GM23248 (cell line): ENCODE measurements around the gene ASIC5. TPM values are rescaled to one million over a fixed set of nuclear protein-coding genes. Genes with fewer than 3 reads are reported as not detected.
"Not testable (repeated sequence)": the region's sequence is repeated elsewhere in the genome, so short reads cannot be mapped to it uniquely, and the experiment has no call there.

Source experiments
- DNase-seq: peaks from one replicate; pipeline ENCODE4 v3.0.0-alpha.2; 2015
- H2AFZ ChIP-seq: fragments of 200-600 bp; sonication (generic); 2 replicates; pipeline ENCODE4 v1.6.1; 2016; ENCODE audit warnings: antibody characterized with exemption
- H3F3A ChIP-seq: fragments of 200-600 bp; sonication (generic); 2 replicates; pipeline ENCODE4 v1.6.1; 2016; ENCODE audit warnings: mild to moderate bottlenecking, antibody characterized with exemption, mixed run types; ENCODE audit not compliant: insufficient read depth
- H3K27ac ChIP-seq: fragments of 200-600 bp; sonication (generic); 2 replicates; pipeline ENCODE4 v1.5.1; 2016; ENCODE audit warnings: mild to moderate bottlenecking
- H3K27me3 ChIP-seq: fragments of 200-600 bp; sonication (generic); replicated peaks from 2 replicates; pipeline ENCODE4 v1.6.1; 2016; ENCODE audit warnings: mild to moderate bottlenecking; ENCODE audit not compliant: insufficient read depth
- H3K36me3 ChIP-seq: fragments of 200-600 bp; sonication (generic); 2 replicates; pipeline ENCODE4 v1.6.1; 2016; ENCODE audit warnings: low read depth, mild to moderate bottlenecking
- H3K4me1 ChIP-seq: fragments of 200-600 bp; sonication (generic); 2 replicates; pipeline ENCODE4 v1.6.1; 2016; ENCODE audit warnings: mild to moderate bottlenecking; ENCODE audit not compliant: insufficient read depth
- H3K4me2 ChIP-seq: fragments of 200-600 bp; sonication (generic); one replicate; pipeline ENCODE4 v1.6.1; 2016; ENCODE audit warnings: mild to moderate bottlenecking; ENCODE audit not compliant: unreplicated experiment
- H3K4me3 ChIP-seq: fragments of 200-600 bp; sonication (generic); 2 replicates; pipeline ENCODE4 v1.5.1; 2016; ENCODE audit warnings: mild to moderate bottlenecking
- H3K79me2 ChIP-seq: fragments of 200-600 bp; sonication (generic); 2 replicates; pipeline ENCODE4 v1.6.1; 2016; ENCODE audit warnings: mild to moderate bottlenecking; ENCODE audit not compliant: insufficient read depth
- H3K9ac ChIP-seq: fragments of 200-600 bp; sonication (generic); 2 replicates; pipeline ENCODE4 v1.6.1; 2016; ENCODE audit warnings: mild to moderate bottlenecking
- H3K9me2 ChIP-seq: fragments of 200-600 bp; sonication (generic); 2 replicates; pipeline ENCODE4 v1.6.1; 2016; ENCODE audit warnings: mixed run types, mild to moderate bottlenecking, moderate library complexity; ENCODE audit not compliant: insufficient read depth
- H3K9me3 ChIP-seq: fragments of 200-600 bp; sonication (generic); one replicate; pipeline ENCODE4 v1.6.1; 2017; ENCODE audit warnings: low read depth
- H4K20me1 ChIP-seq: fragments of 200-600 bp; sonication (generic); 2 replicates; pipeline ENCODE4 v1.6.0; 2016; ENCODE audit not compliant: insufficient read depth
- EZH2 ChIP-seq: fragments of 200-600 bp; sonication (generic); IDR thresholded peaks from 2 replicates; pipeline ENCODE4 v1.6.1; 2018; ENCODE audit warnings: antibody characterized with exemption, mild to moderate bottlenecking; ENCODE audit not compliant: insufficient read depth, poor library complexity, severe bottlenecking
- EZH2phosphoT487 ChIP-seq: fragments of 200-600 bp; sonication (generic); IDR thresholded peaks from 2 replicates; pipeline ENCODE4 v1.6.1; 2018; ENCODE audit warnings: antibody characterized with exemption, moderate library complexity, mild to moderate bottlenecking, low read depth; ENCODE audit not compliant: insufficient read depth
- WGBS, 2 experiments: methylation state at CpG; one replicate each; pipeline ENCODE4 v1.1.6; 2015 to 2017; ENCODE audit warnings: low lambda C conversion rate in 2 of 2, low coverage in 1 of 2; ENCODE audit errors: missing lambda C conversion rate in 2 of 2; 5-methylcytosine and 5-hydroxymethylcytosine counted together
- in situ Hi-C: fragments of 300-500 bp; cut with MboI; formaldehyde crosslinking; loops from 2 replicates; pipeline ENCODE4 v1.15.0; 2020
- polyA plus RNA-seq: library from polyadenylated mRNA; unstranded; fragments of >200 nt; fragmentation: Nextera tagmentation; extraction: Ambion mirVana; gene quantifications from 2 replicates; pipeline ENCODE4 v1.2.1, GENCODE V29; 2016
- total RNA-seq: library from RNA; depleted of rRNA; stranded (reverse); fragments of >200 nt; shearing (Covaris generic); gene quantifications from 2 replicates; pipeline ENCODE4 v1.2.3, GENCODE V29; 2014

The ASIC5 gene
- total and polyA plus RNA-seq, 2 experiments from 2014 or later, result not detected

DNA sequence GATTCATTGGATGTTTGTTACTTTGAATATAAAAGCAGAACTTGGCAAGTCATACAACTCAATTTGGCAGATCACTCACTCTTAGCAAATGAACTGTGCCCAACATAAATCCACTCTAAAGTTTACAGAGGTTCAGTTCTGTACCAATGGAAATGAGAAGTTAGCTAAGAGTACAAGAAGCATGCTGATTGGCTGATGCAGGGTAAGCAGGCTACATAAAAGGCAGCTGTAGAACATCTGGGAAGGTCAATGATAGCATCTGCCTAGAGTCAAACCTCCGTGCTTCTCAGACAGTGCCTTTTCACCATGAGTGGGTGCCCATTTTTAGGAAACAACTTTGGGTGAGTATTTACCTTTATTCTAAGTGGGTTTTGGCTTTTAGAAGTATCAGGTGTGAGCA is 37.4 kb upstream of the ASIC5 start, which contains the start of gene TDO2:
TDO2 (plus strand) TSS at position 244 of the 400 bp plus-strand sequence; CDS start at position 307, 63 bp downstream.
- DNase-seq, result no peak

DNA sequence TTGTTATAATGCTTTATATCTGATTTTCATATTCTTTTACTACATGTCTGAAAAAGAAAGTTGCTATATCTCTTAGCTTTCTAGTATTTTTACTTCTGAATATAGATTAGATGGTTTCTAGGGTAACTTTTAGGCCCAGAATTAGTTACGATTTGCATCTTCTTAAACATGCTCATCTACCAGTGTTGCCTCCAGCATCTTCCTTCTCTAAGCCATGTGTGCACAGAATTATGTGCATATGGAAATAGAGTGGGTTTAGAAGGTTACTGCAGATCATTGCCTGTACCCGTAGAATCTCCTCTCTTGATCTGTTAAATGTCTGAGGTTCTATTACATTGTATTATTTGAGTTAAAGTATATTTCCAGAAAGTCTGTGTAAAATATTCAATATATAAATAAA is 34.9 kb upstream of the ASIC5 start:
- no peak overlapping the region for H2AFZ ChIP-seq
- H4K20me1 ChIP-seq, result no peaks in the 10 kb centered on the region
- no peak for DNase-seq
- H3K9me2 ChIP-seq, result no peaks in the 10 kb centered on the region
- H3F3A ChIP-seq, result no peaks in the 10 kb centered on the region
- peaks cover 20% of the 10 kb centered on the region for H3K27me3 ChIP-seq
- 89% methylated on average over 2 of the region's 2 CpGs for WGBS, 2 experiments
- in situ Hi-C loops, result no loop called here
- TF ChIP-seq EZH2phosphoT487, result no peak
- no peak for TF ChIP-seq EZH2
- H3K9ac ChIP-seq, result no peak overlapping the region
- no peaks in the 10 kb centered on the region for H3K9me3 ChIP-seq
- H3K4me2 ChIP-seq, result no peak overlapping the region
- no peak overlapping the region for H3K27ac ChIP-seq
- H3K4me3 ChIP-seq, result no peak overlapping the region
- no peaks in the 10 kb centered on the region for H3K79me2 ChIP-seq
- no peaks in the 10 kb centered on the region for H3K36me3 ChIP-seq
- H3K4me1 ChIP-seq, result 0 out of 2 replicates have a peak, but pooled peaks cover under 1% of the 10 kb centered on the region

More for the DNA sequence above, 37.4 kb upstream of the ASIC5 start, which contains the start of gene TDO2:
- Histone ChIP-seq H3K79me2 (no peaks in the 10 kb centered on the region), H3K4me1 (peaks cover 15% of the 10 kb centered on the region), H3K9me2 (no peaks in the 10 kb centered on the region), H2AFZ (no peak within 1 kb of the TSS), H3K27ac (no peak within 1 kb of the TSS), H4K20me1 (no peaks in the 10 kb centered on the region), H3K27me3 (peaks cover 20% of the 10 kb centered on the region), H3K36me3 (no peaks in the 10 kb centered on the region), H3K4me2 (no peak within 1 kb of the TSS), H3K9me3 (no peaks in the 10 kb centered on the region), H3K9ac (no peak within 1 kb of the TSS), H3K4me3 (no peak within 1 kb of the TSS), H3F3A (no peaks in the 10 kb centered on the region)
- WGBS, 2 experiments, result 27 to 40% methylated on average over 1 of the region's 1 CpG
- in situ Hi-C loops, result no loop called here
- TF ChIP-seq EZH2 (no peak), EZH2phosphoT487 (no peak)

DNA sequence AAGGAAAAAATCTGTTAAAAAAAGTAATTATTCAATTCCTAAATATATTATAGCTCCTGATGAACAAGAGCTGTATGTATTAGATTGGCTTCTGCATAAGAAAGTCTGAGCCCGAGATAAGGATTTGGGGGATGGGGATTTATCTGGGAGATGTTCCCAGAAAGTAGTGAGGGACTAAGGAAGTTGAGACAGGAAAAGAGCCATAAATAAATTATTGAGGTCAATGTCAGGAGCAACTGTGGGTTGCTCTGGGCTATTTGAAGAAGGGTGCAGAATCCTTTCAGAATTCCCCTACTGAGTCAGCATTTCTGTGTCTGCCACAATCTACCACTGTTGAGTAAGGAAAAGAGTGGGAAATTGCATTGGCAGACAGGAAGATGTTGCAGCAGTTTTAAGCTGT is 34.3 kb upstream of the ASIC5 start:
- Histone ChIP-seq H3K4me2 (no peak overlapping the region), H3K9me2 (no peaks in the 10 kb centered on the region), H4K20me1 (no peaks in the 10 kb centered on the region), H3F3A (no peaks in the 10 kb centered on the region), H3K27ac (no peak overlapping the region), H2AFZ (no peak overlapping the region), H3K36me3 (no peaks in the 10 kb centered on the region), H3K9me3 (no peaks in the 10 kb centered on the region), H3K4me1 (no peaks in the 10 kb centered on the region), H3K9ac (no peak overlapping the region), H3K79me2 (no peaks in the 10 kb centered on the region), H3K4me3 (no peak overlapping the region), H3K27me3 (peaks cover 14% of the 10 kb centered on the region)
- 84 to 91% methylated on average over 1 of the region's 1 CpG for WGBS, 2 experiments
- in situ Hi-C loops, result no loop called here
- TF ChIP-seq EZH2, result no peak
- no peak for TF ChIP-seq EZH2phosphoT487
- peak; percentile 12 for DNase-seq

DNA sequence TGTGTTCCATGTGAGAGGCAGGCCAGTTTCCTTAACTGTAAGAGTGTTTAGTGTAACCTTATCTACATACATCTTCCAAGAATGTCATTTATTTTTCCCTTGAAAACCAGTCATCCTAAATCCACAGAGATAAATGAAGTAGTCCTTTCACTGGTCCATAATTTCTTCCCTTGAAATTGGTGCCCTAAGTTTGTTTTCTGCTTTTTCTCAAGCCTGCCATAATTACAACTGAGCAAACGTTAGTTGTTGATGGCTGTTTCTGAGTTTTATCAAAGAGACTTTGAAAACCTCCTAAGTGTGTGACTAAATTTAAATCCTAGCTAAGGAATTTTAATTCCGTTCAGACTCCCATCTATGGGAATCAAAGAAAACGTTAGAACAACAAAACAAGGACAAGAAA is 33.8 kb upstream of the ASIC5 start:
- in situ Hi-C loops, result no loop called here
- Histone ChIP-seq H3K9me3 (no peaks in the 10 kb centered on the region), H3K27me3 (peaks cover 10% of the 10 kb centered on the region; the same call in 1 of the 2 replicates), H3K36me3 (no peaks in the 10 kb centered on the region), H3K27ac (no peak overlapping the region), H3F3A (no peaks in the 10 kb centered on the region), H3K9me2 (no peaks in the 10 kb centered on the region), H3K79me2 (no peaks in the 10 kb centered on the region), H3K4me2 (no peak overlapping the region), H2AFZ (no peak overlapping the region), H3K4me3 (no peak overlapping the region), H3K4me1 (no peaks in the 10 kb centered on the region), H3K9ac (no peak overlapping the region), H4K20me1 (no peaks in the 10 kb centered on the region)
- WGBS, 2 experiments, result 24 to 28% methylated on average over 3 of the region's 3 CpGs
- no peak for DNase-seq
- TF ChIP-seq EZH2phosphoT487, result no peak
- TF ChIP-seq EZH2, result no peak

DNA sequence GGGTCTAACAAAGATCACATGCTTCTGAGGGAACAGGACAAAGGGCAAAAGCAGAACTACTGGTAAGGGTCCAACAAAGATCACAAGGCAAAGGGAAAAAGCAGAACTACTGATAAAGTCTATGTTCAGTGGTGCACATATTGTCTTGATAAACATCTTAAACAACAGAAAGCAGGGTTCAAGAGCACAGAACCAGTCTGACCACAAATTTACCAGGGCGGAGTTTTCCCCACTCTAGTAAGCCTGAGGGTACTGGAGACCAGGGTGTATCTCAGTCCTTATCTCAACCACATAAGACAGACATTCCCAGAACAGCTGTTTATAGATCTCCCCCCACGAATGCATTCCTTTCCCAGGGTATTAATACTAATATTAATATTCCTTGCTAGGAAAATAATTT is 32.3 kb upstream of the ASIC5 start:
- H2AFZ ChIP-seq, H3K36me3 ChIP-seq, H3K4me1 ChIP-seq, DNase-seq, in situ Hi-C loops, H4K20me1 ChIP-seq, H3K9me3 ChIP-seq, H3F3A ChIP-seq, H3K9me2 ChIP-seq, H3K79me2 ChIP-seq, H3K4me2 ChIP-seq, H3K27me3 ChIP-seq, H3K27ac ChIP-seq, H3K4me3 ChIP-seq, H3K9ac ChIP-seq: not testable (repeated sequence)
- WGBS, 2 experiments, result 50 to 60% methylated on average over 2 of the region's 2 CpGs
